NCI-H2196 (cell line): Measurements from ENCODE around the gene PSMB2.

Source experiments
- DNase-seq: peaks from one replicate; lab custom pipeline; 2025; ENCODE audit not compliant: unreplicated experiment; lab: John Stamatoyannopoulos, UW

PSMB2 gene

DNA sequence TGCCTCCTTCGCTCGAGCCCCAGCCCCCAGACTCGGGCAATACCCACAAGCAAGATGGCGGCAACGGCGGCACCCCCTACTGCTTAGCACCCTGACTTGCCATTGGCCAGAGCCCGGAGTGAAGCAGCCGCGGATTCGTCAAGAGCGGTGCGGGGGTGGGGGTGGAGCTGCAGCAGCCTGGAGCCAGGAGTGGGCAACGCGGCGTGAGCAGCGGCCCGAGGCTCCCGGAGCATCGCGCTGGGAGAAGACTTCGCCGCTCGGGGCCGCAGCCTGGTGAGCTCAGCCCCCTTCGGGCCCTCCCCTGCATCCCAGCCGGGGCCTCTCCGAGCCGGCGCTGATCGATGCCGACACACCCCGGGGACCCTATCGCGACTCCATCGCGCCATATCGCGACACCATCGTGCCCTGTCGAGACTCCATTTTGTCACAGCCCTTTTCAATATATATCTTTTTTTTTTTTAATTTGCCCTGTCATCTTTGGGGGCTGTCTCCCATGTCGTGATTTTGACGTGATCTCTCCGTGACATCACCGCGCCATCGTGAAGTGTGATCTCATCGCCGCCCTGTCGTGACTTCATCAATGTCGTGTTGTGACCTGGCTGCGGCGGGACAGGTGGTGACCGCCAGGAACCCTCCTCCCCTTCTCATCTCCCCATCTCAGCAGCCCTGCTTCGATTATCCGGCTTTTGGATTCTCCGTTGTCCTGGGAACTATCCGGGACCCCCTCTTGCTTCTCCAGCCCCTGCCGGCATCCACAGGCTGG is 83.5 kb downstream of the PSMB2 start, which contains the start of gene NCDN:
Gene NCDN, plus strand, starts transcription at position 189 of the 763 bp plus-strand sequence. Its CDS starts 392 bp downstream, at position 581.
- DNase-seq: peak; percentile 94

GRCh38 chr1:35557118-35557610 is 84.2 kb downstream of the PSMB2 start, which contains the start of gene KIAA0319L:
KIAA0319L (minus strand) TSS chr1:35557403; CDS start chr1:35554491, 2,912 bp downstream.
- peak; percentile 88 for DNase-seq

- DNase-seq: no peak
Measured at GRCh38 chr1:35556484-35557117, 84.7 kb downstream of the PSMB2 start.

GRCh38 chr1:35555601-35556477 is 85.5 kb downstream of the PSMB2 start:
- DNase-seq: peak; percentile 62

DNA sequence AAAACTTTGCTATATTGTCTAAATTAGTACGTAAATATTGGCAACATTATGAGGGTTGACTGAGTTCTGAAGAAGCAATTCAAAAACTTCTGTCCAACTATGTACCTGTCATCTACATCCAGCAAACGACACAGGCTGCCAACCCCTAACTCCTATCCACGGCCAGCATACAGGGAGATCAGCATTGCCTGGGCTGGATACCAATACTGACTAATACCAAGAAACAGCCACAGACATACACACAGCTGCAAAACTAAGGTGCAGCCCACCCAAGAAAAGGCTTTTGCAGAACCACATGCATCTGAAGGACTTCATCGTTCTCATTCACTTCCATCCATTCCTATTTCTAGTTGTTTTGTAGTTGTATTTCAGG is 86.1 kb downstream of the PSMB2 start:
- no peak for DNase-seq

DNA sequence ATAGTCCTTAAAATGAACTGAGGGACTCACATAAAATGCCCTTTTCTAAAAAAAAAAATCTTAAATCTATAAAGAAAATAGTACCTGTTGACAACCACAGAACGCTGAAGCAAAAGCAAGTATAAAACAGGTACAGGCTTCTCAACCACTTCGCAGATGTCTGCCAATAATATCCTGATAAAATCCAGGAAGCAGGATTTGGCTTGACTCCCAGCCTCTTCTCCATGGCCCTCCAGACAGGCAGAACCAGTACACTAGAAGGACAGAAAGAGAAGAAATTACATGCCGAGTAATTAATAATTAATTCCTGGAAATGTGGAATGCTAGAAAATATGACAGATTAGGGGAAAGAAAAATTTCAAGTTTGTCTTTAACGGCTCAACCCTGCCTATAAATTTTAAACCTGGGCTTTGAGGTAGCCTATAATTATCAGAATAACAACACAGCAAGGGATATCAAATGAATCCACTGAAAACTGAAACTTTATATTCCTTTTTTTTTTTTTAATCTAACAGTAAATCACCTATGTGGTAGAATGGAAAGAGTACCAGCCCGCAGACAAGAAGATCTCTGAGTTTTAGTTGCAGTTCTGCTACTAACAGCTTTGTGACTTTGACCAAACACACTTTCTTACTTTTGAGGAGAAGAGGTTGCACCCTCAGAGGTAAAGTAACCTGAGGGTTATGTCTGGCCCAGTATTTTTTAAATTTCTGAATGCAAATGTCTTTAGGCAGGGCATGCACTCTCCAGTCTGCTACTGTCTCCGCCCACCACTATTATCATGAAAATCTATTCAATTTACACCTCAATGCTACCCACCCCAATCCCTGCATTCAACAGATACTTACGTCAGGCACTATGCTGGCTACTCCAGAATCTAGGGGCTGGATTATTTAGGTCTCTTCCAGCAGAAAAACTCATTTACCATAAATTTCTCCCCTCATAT is 86.8 kb downstream of the PSMB2 start:
- DNase-seq: peak; percentile 50

DNA sequence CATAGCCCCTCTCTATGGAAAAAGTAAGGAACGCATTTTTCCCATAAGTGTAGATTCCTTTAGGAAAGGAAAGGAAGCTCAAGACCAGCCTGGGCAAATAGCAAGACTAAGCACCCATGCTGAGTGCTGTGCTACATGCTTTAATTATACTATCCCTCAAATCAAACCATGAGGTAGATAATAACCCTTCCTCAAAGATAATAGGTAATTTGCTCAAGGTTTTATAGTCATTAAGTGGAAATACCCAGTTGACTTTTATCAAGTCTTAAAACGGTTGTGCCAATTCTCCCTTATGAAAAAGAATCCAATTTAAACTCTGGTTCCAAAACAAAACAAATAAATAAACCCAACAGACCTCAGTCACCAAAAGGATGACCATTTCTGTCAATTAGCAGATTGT is 87.5 kb downstream of the PSMB2 start:
- DNase-seq: no peak
